ENCODE results near the gene GABARAP. TPM values are rescaled to one million over a fixed set of nuclear protein-coding genes. Genes with fewer than 3 reads are reported as not detected.

Gene GABARAP
- total RNA-seq, 2 donors from 2014 or later, result 145 to 482 TPM

DNA sequence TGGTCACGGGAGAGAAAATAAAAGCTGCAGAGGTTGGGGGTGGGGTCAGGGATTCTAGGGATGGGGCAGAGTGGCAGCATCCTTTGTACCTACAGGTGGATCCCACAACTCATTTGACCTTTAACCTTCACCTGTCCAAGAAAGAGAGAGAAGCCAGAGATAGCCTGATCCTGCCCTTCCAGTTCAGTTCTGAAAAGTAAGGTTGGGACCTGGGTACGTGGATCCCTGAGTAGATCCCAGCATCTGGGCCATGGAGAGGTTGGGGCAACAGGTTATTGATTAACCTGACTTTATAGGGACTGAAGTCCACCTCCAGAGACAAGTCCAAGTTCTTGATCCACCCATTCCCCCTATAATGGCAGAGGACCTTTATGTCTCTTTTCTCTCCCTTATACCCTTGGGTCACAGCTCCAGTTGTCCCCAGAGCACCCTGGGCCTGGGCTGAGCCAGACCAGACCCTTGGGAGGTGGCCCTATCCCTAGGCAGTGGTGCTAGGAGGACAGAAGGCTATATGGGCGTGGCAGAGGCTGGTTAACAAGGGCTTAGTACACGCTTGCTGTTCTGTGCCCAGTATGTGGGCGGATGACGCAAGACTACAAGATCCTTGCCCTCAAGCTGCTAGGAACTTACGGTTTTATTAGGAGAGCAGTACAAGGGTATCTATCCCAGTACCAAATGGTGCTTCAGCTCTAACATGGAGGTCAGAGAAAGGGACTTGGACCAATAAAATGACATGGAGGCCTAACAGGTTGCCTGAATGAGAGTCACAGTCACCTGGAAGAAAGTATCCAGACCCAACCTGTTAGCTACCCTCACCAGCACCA, 16.7 kb upstream of the GABARAP start:
- WGBS, 2 donors, result 39 to 61% methylated on average over 7 of the region's 7 CpGs
- no peak for ATAC-seq
- H3K27me3 ChIP-seq, result no peaks in the 10 kb centered on the region
- intact Hi-C loops (cut with DNase I), result no loop called here
- no peaks in the 10 kb centered on the region for H3K9me3 ChIP-seq
- no peak overlapping the region for H3K4me3 ChIP-seq
- peaks cover 0 to 8% of the 10 kb centered on the region in 2 donors for H3K36me3 ChIP-seq (replicated peaks in 1 of 2; ENCODE audit: insufficient read depth in 1 of 2, low read depth in 2 of 2)
- H3K4me1 ChIP-seq, result peaks cover 39% of the 10 kb centered on the region
- TF ChIP-seq CTCF (IDR thresholded peaks at IDR 0.05), result no peak
- peak in 1 of 3 donors; percentile 65 for TF ChIP-seq POLR2A (IDR thresholded peaks at IDR 0.05)
- peak overlapping the region; percentile 17 to 100 (median 97) for H3K27ac ChIP-seq
- DNase-seq, result peak; percentile 61 to 78 (median 66)

GRCh38 chr17:7256766-7257456, 14.7 kb upstream of the GABARAP start:
- peak overlapping the region in 1 of 4 donors; percentile 24 for H3K27ac ChIP-seq
- DNase-seq, result no peak
- H3K36me3 ChIP-seq (replicated peaks in 1 of 2; ENCODE audit: insufficient read depth in 1 of 2, low read depth in 2 of 2), result peaks cover 0 to 8% of the 10 kb centered on the region in 2 donors
- no peak overlapping the region for H3K4me3 ChIP-seq
- H3K4me1 ChIP-seq, result peaks cover 40% of the 10 kb centered on the region
- TF ChIP-seq CTCF (IDR thresholded peaks at IDR 0.05) (no peak), POLR2A (IDR thresholded peaks at IDR 0.05) (peak in 1 of 3 donors; percentile 7)
- 90% methylated on average over 8 of the region's 8 CpGs for WGBS, 2 donors
- no peaks in the 10 kb centered on the region for H3K9me3 ChIP-seq
- H3K27me3 ChIP-seq, result no peaks in the 10 kb centered on the region
- no peak for ATAC-seq
- intact Hi-C loops (cut with DNase I), result no loop called here

GRCh38 chr17:7254511-7254910, 12.3 kb upstream of the GABARAP start:
- peaks cover 39% of the 10 kb centered on the region for H3K4me1 ChIP-seq
- H3K9me3 ChIP-seq, result no peaks in the 10 kb centered on the region
- H3K27me3 ChIP-seq, result no peaks in the 10 kb centered on the region
- H3K4me3 ChIP-seq, result no peak overlapping the region
- H3K27ac ChIP-seq, result no peak overlapping the region
- TF ChIP-seq POLR2A (IDR thresholded peaks at IDR 0.05) (no peak), CTCF (IDR thresholded peaks at IDR 0.05) (no peak)
- intact Hi-C loops (cut with DNase I), result no loop called here
- DNase-seq (no peak), ATAC-seq (no peak)
- 89 to 90% methylated on average over 4 of the region's 4 CpGs for WGBS, 2 donors
- peaks cover 0 to 8% of the 10 kb centered on the region in 2 donors for H3K36me3 ChIP-seq (replicated peaks in 1 of 2; ENCODE audit: insufficient read depth in 1 of 2, low read depth in 2 of 2)

DNA sequence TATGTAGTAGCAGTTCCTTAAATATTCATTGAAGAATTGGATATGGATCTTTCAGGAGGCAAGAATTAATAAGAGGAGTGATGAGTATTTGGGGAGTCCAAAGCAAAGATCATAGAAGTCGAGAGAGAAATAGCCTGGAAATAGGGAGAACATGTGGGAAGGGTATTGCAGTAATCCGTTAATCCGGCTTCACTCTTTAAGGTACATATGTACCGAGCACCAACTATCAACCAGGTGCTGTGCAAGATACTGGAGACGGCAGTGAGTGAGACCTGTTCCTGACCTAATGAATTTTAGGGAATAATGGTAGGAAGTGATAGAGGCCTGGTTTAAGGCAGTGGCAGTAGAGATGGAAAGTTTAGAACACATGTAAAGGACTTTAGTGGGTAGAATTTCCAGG, 10.8 kb upstream of the GABARAP start:
- Histone ChIP-seq H3K27ac (peak overlapping the region; percentile 87 to 100 (median 100)), H3K27me3 (no peaks in the 10 kb centered on the region)
- WGBS, 2 donors, result 49 to 51% methylated on average over 5 of the region's 5 CpGs

More for the DNA sequence above, 10.8 kb upstream of the GABARAP start:
- no peak for TF ChIP-seq POLR2A (IDR thresholded peaks at IDR 0.05)
- TF ChIP-seq CTCF (IDR thresholded peaks at IDR 0.05), result no peak
- no peak for ATAC-seq
- no peak for DNase-seq
- peak overlapping the region in 1 of 2 donors; percentile 28 for H3K4me3 ChIP-seq
- no peaks in the 10 kb centered on the region for H3K9me3 ChIP-seq
- H3K4me1 ChIP-seq, result peaks cover 38% of the 10 kb centered on the region
- H3K36me3 ChIP-seq (replicated peaks in 1 of 2; ENCODE audit: insufficient read depth in 1 of 2, low read depth in 2 of 2), result peaks cover 0 to 8% of the 10 kb centered on the region in 2 donors
- intact Hi-C loops (cut with DNase I), result no loop called here
